GM19372 (cell line): Measurements from ENCODE around the gene PRPSAP2.
"Not testable (repeated sequence)": the region's sequence is repeated elsewhere in the genome, so short reads cannot be mapped to it uniquely, and the experiment has no call there.

Source experiments
- ATAC-seq: cut with Tn5 transposase; IDR thresholded peaks from one replicate; pipeline ENCODE4 v1.9.1; 2021; ENCODE audit warnings: mild to moderate bottlenecking, low read depth, moderate library complexity; ENCODE audit not compliant: unreplicated experiment

PRPSAP2 gene, protein sequence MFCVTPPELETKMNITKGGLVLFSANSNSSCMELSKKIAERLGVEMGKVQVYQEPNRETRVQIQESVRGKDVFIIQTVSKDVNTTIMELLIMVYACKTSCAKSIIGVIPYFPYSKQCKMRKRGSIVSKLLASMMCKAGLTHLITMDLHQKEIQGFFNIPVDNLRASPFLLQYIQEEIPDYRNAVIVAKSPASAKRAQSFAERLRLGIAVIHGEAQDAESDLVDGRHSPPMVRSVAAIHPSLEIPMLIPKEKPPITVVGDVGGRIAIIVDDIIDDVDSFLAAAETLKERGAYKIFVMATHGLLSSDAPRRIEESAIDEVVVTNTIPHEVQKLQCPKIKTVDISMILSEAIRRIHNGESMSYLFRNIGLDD

DNA sequence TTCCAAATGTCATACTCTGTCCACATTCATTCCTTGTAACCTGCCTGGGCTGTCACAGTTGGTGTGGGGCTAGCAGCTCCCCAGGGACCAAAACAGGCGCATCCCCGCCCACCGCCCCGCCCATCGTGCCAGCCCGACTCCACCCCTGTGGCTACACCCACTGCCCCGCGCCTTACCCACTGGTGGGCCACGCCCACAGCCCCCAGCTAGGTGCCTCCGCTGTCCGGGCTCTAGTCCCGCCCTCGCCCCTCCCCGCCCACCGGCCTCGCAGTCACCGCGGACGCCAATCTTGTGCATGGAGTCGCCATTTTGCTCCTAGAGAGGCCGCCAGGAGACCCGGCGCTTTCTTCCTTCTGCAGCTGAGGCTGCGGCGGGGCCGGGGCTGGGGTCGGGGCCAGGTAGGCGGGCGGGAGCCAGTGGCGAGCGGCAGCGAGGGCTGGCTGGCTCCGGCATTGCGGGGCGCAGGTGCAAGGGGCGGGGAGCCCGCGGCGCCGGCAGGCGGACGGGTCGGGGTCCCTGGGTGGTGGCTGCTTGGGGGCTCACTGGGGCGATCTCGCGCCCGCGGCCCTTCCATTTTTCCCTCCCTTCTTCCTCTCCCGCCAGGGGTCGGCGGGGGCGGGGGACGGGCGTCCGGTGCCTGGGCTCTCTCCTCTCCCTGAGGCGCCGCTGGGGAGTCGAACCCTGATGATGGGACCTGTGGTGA lies at the start of gene PRPSAP2:
Gene PRPSAP2 (plus strand): TSS at position 268 of the 703 bp plus-strand sequence. CDS start 7,703 bp downstream, outside the sequence.
- ATAC-seq: peak; percentile 50

DNA sequence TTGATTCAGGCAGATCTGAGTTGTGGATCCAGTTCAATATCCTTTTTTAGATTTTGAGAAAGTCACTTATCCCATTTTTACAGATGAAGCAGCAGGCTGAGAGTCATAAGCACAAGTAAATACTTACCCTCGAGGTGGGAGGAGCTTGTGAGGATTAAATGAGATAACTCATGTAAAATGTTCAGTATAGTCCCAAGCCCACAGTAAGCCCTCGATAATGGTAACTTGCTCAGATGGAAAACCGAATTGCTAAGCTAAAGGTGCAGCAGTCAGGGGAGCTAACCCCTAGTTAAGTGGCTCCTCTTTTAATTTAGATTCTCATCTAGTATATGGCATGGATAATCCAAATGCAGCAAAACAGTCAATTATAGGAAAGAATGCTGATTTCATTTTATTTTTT lies 42.0 kb upstream of the PRPSAP2 start:
- not testable (repeated sequence) for ATAC-seq

DNA sequence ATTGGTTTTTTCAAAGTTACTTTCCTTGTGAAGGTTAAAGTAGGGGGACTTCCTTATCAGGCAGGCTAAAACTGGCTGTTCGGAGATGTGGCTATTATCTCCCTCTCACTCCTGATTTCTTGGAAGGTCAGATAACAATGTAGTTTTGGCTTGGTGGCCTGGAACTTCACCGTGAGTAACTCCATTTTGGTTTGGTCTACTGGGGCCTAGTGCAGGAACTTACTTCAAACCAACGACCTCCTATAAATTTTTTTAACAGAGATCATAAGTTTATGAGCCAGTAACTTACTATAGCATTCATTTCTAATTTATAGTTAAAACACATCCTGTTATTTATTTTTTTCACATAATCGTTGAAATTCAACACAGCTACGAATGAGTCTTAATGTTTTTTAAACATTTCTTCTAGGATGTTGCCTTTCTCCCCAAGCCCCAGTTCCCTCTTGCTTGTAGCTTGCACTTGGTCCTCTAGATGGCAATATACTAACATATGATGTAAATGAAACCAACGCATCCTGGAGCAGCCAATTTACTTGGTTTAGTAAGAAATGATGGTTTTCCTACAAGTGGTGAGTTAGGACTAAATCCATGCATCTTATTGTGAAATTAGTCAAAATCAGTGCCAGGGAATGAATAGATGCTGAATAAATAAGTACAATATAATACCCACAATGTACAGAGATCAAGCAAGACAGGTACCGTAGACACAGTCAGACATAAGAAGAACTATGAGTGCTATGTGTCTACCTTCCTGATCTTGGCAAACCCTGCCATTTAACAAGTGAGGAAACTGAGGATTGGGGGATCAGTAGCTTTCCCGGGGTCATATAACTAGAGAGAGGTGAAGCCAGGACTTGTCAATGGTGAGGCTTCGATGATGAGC lies 41.2 kb upstream of the PRPSAP2 start:
- not testable (repeated sequence) for ATAC-seq

DNA sequence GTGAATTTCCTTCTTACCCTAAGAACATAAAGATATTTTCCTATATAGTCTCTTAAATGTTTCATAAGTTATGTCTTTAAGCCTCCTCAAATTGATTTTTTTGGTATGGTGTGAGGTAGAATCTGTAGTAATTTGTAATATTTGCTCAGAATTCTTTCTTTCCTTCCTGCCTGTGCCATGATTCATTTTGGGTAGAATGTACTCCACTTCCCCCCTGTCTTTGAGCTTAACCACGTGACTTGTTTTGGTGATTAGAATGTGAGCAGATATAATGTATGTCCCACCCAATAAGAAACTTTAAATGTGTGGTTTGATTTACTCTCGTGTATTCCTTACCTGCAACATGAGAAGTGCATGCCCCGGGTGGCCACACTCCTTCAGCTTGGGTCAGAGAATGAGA lies 36.5 kb upstream of the PRPSAP2 start:
- ATAC-seq: not testable (repeated sequence)

DNA sequence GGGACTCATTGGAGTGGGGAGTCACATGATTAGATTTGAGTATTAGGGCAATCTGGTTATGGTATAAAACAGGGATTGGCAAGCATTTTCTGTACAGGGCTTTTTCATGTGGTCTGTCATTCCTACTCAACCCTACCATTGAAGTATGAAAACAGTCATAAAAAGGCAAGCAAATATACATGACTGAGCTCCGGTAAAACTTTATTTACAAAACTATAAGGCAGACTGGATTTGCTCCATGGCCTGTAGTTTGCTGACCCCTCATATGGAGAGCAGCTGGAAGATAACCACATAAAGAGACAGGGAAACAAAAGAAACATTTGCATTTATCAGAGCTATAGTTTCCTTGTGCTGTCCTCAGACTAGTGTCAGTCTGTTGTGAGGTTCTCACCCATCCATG lies 30.3 kb upstream of the PRPSAP2 start:
- not testable (repeated sequence) for ATAC-seq

DNA sequence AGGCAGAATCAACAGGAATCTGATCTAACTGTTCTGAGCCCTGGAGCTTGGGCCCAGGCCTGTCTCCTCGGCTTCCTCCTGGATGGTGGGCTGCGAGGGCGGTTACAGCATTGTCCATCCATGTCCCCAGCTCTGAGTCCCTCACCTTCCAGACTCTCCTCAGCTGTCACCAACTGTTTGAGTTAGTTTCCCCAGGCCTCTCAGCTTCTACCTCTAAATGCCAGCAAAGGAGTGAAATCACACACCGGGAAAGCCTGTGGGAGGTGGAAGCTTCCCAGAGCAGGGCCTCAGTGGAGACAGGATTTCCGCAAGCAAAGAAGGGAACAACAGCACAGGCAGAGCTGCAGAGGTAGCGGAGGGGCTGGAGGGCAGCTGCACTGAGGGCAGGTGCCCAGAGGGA lies 9.4 kb upstream of the PRPSAP2 start:
- no peak for ATAC-seq

DNA sequence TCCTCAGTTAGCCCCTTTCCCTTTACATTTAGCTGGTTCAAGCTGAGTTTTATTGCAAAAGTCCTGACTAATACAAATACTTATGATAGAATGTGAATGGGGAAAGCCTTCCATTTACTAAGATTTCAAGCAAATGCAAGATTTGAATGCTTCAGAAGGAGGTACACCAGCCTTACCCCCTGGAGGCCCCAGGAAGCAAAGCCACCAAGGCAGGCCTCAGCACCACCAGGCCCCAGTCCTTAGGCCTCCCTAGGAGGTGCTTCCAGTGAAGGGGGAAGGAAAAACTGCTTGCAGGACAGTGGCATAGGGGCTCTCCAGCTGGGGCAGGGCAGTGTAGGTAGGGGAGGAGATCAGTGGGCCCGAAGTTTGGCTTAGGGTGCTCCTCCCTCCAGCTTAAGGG lies 7.3 kb upstream of the PRPSAP2 start:
- ATAC-seq: no peak

DNA sequence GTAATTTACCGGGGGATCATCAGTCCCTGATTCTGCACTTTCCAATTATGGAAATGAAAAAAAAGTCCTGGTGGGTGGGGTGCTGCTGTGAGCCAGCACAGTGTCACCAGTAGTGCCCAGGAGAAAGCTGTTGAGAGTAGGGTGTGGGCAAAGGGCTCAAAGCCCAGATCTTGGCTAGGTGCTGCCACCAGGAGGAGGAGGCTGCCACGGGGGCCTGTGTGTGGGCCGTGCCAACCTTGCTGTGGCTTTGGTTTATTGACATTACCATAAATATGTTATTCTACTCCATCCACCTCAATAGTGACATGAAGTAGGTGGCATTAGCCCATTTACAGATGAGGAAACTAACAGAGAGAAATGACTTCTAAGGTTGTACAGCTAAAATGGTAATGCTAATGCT lies 6.7 kb upstream of the PRPSAP2 start:
- ATAC-seq: no peak

DNA sequence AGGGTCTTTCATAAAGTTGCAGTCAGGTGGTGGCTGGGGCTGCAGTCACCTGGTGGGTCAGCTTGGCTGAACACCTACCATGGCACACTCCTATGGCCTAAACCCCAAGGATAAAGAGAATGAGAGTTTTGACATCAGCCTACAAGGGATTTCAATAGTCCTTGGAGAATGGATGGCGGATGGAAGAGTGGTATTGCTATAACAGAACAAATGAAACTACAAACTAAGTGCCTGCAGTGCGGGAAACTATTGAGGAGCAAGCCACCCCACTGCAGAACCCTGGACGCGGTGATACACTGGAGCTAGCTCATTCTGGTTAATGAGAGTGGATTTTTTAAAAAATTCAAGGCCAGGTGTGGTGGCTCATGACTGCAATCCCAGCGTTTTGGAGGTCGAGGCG lies 3.0 kb upstream of the PRPSAP2 start:
- ATAC-seq: no peak

DNA sequence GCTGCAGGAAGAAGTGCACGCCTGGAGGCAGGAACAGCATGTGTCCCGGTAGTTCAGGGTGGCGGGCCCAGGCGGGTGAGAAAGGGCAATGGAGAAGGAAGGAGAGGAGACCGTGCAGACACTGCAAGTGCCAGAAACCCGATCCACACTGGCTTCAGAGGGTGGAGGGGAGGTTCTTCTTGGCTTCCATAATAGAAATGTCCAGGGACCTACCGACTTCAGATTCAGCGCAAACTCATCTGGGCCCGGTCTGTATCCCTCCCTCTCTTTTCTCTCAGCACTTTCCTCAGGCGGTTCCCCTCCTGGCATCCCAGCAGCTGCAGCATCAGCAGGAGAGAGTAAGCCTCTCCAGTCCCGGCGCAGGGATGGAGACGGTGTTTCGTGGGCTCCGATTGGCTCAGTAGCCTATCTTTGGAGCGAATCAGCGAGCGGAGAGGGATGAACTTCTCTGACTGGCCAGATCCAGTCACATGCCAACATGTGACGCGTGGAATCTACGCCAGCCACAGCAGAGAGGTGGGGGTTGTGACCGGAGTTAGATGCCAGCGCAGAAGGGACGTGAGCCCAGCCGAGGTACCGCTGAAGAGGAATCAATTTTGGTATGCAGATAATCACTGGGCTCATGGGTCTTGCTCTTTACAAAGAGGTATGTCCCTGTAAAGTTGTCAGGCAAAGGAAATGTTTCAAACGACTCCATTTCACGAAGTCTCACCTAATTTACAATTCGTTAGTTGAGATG lies 1.9 kb upstream of the PRPSAP2 start:
- ATAC-seq: peak; percentile 69

DNA sequence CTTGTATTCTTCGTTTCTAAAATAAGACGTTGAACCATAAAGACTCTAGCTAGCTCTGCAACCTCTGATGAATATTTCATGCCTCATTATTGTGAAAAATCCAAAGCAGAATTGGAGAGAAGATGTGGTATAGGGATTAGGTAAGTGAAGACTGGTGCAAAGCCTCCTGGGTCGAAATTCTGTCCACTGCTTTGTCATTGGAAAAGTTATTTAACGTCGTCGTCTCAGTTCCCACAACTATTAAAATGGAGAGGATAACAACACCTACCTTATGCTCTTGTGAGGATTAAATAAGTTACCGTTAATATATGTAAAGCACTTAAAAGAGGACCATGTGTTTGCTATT lies 1.4 kb upstream of the PRPSAP2 start:
- ATAC-seq: no peak

DNA sequence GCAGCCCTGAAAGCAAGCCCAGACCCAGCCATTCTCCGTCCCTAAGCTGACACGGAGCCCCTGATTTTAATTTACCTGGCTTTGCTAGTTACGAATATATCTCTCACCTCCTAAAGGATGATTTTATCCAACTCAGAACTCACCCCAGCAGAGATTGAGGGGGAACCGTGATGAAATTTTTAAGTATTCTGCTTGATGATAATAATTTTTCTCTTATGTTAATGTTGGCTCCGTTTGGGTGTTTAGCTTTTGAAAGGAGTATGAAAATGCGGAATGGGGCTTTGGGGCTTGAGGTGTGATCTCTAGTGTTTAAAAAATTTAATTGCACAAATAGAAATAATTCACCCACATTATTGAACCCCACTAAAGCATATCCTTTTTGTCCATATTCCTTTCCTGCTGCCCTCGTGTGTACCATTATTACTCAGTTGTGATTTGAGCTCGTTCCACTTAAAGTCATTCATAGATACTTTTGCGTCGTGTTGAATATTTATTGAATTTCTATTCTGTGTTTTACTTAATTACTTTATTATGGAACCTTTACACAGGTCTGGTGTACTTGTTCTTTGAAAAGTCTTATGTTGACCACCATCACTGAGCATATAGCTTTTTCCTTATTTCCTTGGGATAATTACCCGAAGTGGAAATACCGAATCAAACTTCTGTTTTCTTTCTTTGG lies 775 bp downstream of the PRPSAP2 start:
- no peak for ATAC-seq

DNA sequence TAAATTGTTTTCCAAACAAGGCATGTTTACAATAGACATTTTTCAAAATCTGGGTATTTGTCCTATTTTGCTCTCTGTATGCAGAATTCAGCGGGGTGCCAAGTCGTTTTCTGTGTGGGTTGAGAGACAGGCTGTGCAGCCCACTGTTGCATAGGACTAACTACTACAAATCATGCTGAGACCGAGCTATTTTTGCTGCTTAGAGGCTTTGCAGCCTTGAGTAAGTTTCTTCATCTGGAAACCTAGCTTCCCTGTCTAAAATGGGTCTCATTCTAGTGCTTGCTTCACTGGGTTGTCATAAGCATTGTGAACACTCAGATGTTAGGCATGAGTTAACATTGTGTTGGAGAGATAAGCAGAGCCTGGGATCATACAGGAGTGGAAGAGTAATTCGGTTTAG lies 1.3 kb downstream of the PRPSAP2 start:
- ATAC-seq: no peak

DNA sequence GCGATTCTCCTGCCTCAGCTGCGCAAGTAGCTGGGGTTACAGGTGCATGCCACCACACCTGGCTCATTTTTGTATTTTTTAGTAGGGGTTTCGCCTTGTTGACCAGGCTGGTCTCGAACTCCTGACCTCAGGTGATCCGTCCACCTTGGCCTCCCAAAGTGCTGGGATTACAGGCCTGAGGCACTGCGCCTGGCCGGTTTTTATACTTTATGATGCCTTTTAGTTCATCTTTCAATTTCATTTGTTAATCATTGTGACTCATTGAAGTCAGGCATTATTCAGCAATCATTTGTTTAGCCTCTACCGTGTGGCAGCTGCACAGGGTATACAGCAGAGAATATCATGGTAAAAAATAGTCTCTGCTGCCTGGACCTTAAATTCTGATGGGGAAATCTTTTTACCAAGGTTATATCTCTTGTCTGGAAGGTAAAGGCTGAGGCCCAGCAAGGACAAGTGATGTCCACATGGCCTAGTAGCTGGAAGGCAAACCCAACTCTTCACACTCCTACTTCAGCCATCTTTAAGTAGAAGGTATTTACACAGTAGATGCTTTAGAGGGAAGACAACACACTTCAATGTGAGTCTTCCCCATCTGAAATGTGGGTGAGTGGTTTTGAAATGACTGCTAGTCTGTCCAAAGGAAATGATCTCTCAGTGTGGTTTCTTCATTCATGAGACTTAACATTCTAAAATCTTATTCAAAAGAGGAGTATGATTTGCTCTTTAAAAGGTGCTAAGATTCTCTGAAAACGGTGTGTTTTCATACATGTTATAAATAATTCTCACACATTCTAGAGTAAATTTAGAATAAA lies 2.4 kb downstream of the PRPSAP2 start:
- ATAC-seq: no peak

DNA sequence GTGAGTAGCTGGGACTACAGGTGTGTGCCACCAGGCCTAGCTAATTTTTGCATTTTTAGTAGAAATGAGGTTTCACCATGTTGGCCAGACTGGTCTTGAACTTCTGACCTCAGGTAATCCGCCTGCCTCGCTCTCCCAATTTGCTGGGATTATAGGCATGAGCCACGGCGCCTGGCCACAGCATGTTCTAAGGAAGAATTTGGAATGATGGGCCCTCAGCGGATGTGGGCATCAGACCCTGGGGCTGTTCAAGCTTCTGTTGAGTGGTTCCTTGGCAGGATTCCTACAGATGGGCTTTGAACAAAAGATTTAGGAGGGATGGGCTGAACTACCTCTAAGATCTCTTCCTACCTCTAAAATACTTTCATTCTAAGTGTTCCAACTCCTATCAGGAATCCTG lies 4.1 kb downstream of the PRPSAP2 start:
- no peak for ATAC-seq

DNA sequence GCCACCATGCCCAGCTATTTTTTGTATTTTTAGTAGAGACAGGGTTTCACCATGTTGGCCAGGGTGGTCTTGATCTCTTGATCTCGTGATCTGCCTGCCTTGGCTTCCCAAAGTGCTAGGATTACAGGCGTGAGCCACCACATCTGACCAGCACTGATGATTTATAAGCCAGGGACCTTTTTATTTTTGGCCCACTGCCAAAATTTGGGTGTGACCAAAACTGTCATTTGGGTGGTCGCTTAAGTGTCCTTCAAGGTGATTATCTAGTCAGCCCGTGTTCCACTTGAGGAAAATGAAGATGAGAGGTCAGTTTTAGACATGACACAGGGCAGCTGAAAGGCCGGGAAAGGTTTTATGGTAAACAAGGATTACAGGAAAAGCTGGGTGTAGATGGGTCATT lies 7.1 kb downstream of the PRPSAP2 start:
- not testable (repeated sequence) for ATAC-seq

DNA sequence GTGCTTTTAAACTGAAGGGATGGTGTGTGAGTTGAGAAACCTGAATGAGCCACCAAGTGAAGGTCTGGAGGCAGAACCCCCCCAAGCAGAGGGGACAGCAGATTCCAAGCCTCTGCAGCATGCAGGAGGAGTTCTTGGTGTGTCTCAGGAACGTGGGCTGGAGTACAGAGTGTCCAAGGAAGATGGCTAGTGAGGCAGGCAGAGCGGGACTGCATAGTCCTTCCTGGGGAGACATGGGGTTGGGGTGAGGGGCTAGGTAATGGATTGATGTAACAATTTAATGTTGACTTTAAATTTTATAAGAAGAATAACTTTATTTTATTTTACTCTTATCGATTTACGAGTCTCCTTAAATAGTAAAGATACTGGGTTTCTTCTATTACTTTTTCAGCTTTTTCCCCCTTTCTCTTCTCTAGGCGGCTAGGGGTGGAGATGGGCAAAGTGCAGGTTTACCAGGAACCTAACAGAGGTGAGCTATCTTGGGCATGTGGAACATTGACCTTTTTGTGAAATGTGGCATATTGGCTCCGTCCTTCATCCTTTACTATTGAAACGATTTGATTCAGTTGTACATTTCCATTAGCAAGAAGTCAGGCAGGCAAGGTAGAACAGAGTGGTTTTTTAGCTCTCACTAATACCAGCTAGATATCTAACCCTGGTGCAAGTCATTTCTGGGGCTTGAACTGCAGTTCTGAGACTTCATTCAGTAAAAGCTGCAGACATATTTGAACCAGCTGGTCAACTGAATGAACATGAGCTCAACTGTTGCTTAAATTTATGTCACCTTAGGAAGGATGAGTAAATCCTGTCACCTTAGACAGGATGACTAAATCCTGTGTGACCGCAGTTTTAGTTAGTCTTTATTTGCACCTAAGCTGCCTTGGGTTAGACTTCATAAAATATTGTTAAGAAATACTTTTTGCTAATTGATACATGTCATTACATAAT lies 9.2 kb downstream of the PRPSAP2 start:
- no peak for ATAC-seq

DNA sequence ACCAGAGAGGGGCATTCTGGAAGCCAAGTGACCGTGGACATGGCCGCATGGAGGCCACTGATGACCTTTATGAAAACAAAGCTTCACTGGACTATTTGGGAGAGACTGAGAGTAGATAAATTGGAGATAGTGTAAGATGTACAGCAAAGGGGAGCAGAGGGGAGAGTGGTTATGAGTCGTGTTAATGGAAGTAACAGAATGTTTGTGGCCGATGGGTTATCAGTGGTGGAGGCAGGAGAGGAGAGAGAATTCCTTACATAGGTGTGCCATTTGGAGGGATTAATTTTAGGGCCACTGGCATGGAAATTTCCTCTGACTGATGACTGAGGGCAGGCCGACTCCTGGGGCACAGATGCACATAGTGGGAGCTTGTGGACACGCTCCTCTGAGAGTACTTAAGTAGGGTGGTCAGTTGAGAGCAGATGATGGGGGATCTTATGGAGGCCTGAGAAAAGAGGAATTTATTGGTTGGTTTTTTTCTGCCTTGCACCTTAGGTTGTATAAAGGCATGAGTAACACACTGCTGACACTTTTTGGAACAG lies 19.2 kb downstream of the PRPSAP2 start:
- ATAC-seq: no peak
